Neural cell (in vitro differentiated cells): ENCODE data around the gene ANKRD44. TPM values are rescaled to one million over a fixed set of nuclear protein-coding genes. Genes with fewer than 3 reads are reported as not detected.

Source experiments
- H2AFZ ChIP-seq: fragments of 200-600, 300-800 bp; sonication (generic), shearing (Covaris generic); 2 replicates; pipeline ENCODE4 v1.6.0; 2014; ENCODE audit warnings: low read depth, mild to moderate bottlenecking, antibody characterized with exemption, low read length, moderate library complexity
- H3F3A ChIP-seq: fragments of 200-600 bp; shearing (Covaris generic); 2 replicates; pipeline ENCODE4 v1.6.1; 2016; ENCODE audit warnings: mild to moderate bottlenecking, moderate library complexity, mixed read lengths, antibody characterized with exemption, low read length; ENCODE audit not compliant: insufficient read depth, poor library complexity, severe bottlenecking
- H3K27ac ChIP-seq: fragments of 200-600, 300-800 bp; sonication (generic), shearing (Covaris generic); 2 replicates; pipeline ENCODE4 v1.5.1; 2014; ENCODE audit warnings: mild to moderate bottlenecking, low read length, moderate library complexity
- H3K27me3 ChIP-seq: fragments of 300-800, 200-600 bp; sonication (generic), shearing (Covaris generic); 2 replicates; pipeline ENCODE4 v1.6.0; 2014; ENCODE audit warnings: mild to moderate bottlenecking, low read depth, low read length, moderate library complexity; ENCODE audit not compliant: insufficient read depth
- H3K36me3 ChIP-seq: fragments of 300-800, 200-600 bp; sonication (generic), shearing (Covaris generic); 2 replicates; pipeline ENCODE4 v1.5.1; 2014; ENCODE audit warnings: mild to moderate bottlenecking, antibody characterized with exemption, low read length, moderate library complexity; ENCODE audit not compliant: insufficient read depth
- H3K4me2 ChIP-seq: fragments of 300-800, 200-600 bp; sonication (generic), shearing (Covaris generic); 2 replicates; pipeline ENCODE4 v1.6.0; 2014; ENCODE audit warnings: mild to moderate bottlenecking, low read length
- H3K4me3 ChIP-seq: fragments of 300-800, 200-600 bp; sonication (generic), shearing (Covaris generic); 2 replicates; pipeline ENCODE4 v1.5.1; 2014; ENCODE audit warnings: mild to moderate bottlenecking, low read length, moderate library complexity
- H3K79me2 ChIP-seq: fragments of 200-600 bp; shearing (Covaris generic); replicated peaks from 2 replicates; pipeline ENCODE4 v1.6.0; 2014; ENCODE audit warnings: mild to moderate bottlenecking, low read length, moderate library complexity; ENCODE audit not compliant: insufficient read depth
- H3K9ac ChIP-seq: fragments of 300-800, 200-600 bp; sonication (generic), shearing (Covaris generic); 2 replicates; pipeline ENCODE4 v1.6.1; 2016; ENCODE audit warnings: mild to moderate bottlenecking, low read length, mixed read lengths
- H3K9me2 ChIP-seq: fragments of 200-600 bp; shearing (Covaris generic); 2 replicates; pipeline ENCODE4 v1.6.1; 2016; ENCODE audit warnings: mild to moderate bottlenecking, low read length, mixed read lengths; ENCODE audit not compliant: insufficient read depth
- H3K9me3 ChIP-seq: fragments of 200-600, 300-800 bp; sonication (generic), shearing (Covaris generic); 2 replicates; pipeline ENCODE4 v1.6.1; 2016; ENCODE audit warnings: mild to moderate bottlenecking, mixed run types, low read length, moderate library complexity, mixed read lengths
- H4K20me1 ChIP-seq: fragments of 200-600 bp; shearing (Covaris generic); 2 replicates; pipeline ENCODE4 v1.6.1; 2016; ENCODE audit warnings: mild to moderate bottlenecking, mixed run types; ENCODE audit not compliant: insufficient read depth
- EP300 ChIP-seq: fragments of 450-650 bp; conservative IDR thresholded peaks from 2 replicates; pipeline ENCODE4 v1.6.1; 2014; ENCODE audit warnings: antibody characterized with exemption, mild to moderate bottlenecking, moderate library complexity; ENCODE audit not compliant: poor library complexity, severe bottlenecking
- EZH2 ChIP-seq: fragments of 200-600, 300-800 bp; shearing (Covaris generic), sonication (generic); IDR thresholded peaks from 2 replicates; pipeline ENCODE4 v1.6.1; 2014; ENCODE audit warnings: antibody characterized with exemption, low read length, borderline replicate concordance, mild to moderate bottlenecking; ENCODE audit not compliant: insufficient read depth, poor library complexity, severe bottlenecking
- MXI1 ChIP-seq: fragments of 450-650 bp; conservative IDR thresholded peaks from 2 replicates; pipeline ENCODE4 v1.6.1; 2014; ENCODE audit warnings: antibody characterized with exemption, mild to moderate bottlenecking; ENCODE audit not compliant: poor library complexity, severe bottlenecking
- POLR2AphosphoS5 ChIP-seq: IDR thresholded peaks from 2 replicates; pipeline ENCODE4 v1.6.1; 2012
- RAD21 ChIP-seq: fragments of 450-650 bp; conservative IDR thresholded peaks from 2 replicates; pipeline ENCODE4 v1.6.1; 2014; ENCODE audit warnings: antibody characterized with exemption, mild to moderate bottlenecking, moderate library complexity
- REST ChIP-seq: IDR thresholded peaks from 2 replicates; pipeline ENCODE4 v1.6.1; 2012; ENCODE audit warnings: borderline replicate concordance
- SMC3 ChIP-seq: fragments of 450-650 bp; conservative IDR thresholded peaks from 2 replicates; pipeline ENCODE4 v1.6.1; 2014; ENCODE audit warnings: antibody characterized with exemption, mild to moderate bottlenecking, moderate library complexity; ENCODE audit not compliant: poor library complexity
- TAF1 ChIP-seq: IDR thresholded peaks from 2 replicates; pipeline ENCODE4 v1.6.1; 2012; ENCODE audit warnings: low read depth
- polyA plus RNA-seq: library from polyadenylated mRNA; depleted of rRNA; stranded (reverse); fragments of >200 nt; gene quantifications from 2 replicates; pipeline ENCODE4 v1.2.3, GENCODE V29; 2014
- TF ChIP-seq, protein P1 (sequence below): fragments of 450-650 bp; IDR thresholded peaks from 2 replicates; pipeline ENCODE4 v1.5.1; 2014; ENCODE audit warnings: antibody characterized with exemption, mild to moderate bottlenecking, moderate library complexity; ENCODE audit not compliant: poor library complexity, severe bottlenecking

Gene ANKRD44
- polyA plus RNA-seq, 1 donor from 2014 or later: 94.3 TPM

GRCh38 chr2:197244349-197244748 is 66.2 kb downstream of the ANKRD44 start:
- TF ChIP-seq TAF1 (no peak), POLR2AphosphoS5 (no peak), MXI1 (no peak), REST (no peak), EP300 (no peak)
- TF ChIP-seq, protein P1, sequence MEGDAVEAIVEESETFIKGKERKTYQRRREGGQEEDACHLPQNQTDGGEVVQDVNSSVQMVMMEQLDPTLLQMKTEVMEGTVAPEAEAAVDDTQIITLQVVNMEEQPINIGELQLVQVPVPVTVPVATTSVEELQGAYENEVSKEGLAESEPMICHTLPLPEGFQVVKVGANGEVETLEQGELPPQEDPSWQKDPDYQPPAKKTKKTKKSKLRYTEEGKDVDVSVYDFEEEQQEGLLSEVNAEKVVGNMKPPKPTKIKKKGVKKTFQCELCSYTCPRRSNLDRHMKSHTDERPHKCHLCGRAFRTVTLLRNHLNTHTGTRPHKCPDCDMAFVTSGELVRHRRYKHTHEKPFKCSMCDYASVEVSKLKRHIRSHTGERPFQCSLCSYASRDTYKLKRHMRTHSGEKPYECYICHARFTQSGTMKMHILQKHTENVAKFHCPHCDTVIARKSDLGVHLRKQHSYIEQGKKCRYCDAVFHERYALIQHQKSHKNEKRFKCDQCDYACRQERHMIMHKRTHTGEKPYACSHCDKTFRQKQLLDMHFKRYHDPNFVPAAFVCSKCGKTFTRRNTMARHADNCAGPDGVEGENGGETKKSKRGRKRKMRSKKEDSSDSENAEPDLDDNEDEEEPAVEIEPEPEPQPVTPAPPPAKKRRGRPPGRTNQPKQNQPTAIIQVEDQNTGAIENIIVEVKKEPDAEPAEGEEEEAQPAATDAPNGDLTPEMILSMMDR: no peak
- no peaks in the 10 kb centered on the region for H3K27me3 ChIP-seq
- no peaks in the 10 kb centered on the region for H3F3A ChIP-seq
- no peaks in the 10 kb centered on the region for H3K9me3 ChIP-seq
- H3K9me2 ChIP-seq: no peaks in the 10 kb centered on the region
- no peaks in the 10 kb centered on the region for H3K79me2 ChIP-seq
- no peak overlapping the region for H3K9ac ChIP-seq
- no peaks in the 10 kb centered on the region for H3K36me3 ChIP-seq
- no peak overlapping the region for H3K4me3 ChIP-seq
- no peak overlapping the region for H3K27ac ChIP-seq
- H4K20me1 ChIP-seq: no peaks in the 10 kb centered on the region
- H3K4me2 ChIP-seq: no peak overlapping the region
- no peak overlapping the region for H2AFZ ChIP-seq

- no peak overlapping the region for H2AFZ ChIP-seq
- H3K9me3 ChIP-seq: no peaks in the 10 kb centered on the region
- no peak overlapping the region for H3K4me3 ChIP-seq
- TF ChIP-seq RAD21: no peak
- TF ChIP-seq TAF1: no peak
- no peak for TF ChIP-seq EP300
- no peak for TF ChIP-seq MXI1
- TF ChIP-seq EZH2: no peak
- no peak for TF ChIP-seq SMC3
- no peak for TF ChIP-seq REST
- TF ChIP-seq, protein P1: no peak
- no peak for TF ChIP-seq POLR2AphosphoS5
- H3K79me2 ChIP-seq: no peaks in the 10 kb centered on the region
- no peaks in the 10 kb centered on the region for H3K9me2 ChIP-seq
- H3K9ac ChIP-seq: no peak overlapping the region
- H3F3A ChIP-seq: no peaks in the 10 kb centered on the region
- no peak overlapping the region for H3K27ac ChIP-seq
- H3K36me3 ChIP-seq: no peaks in the 10 kb centered on the region
- H3K27me3 ChIP-seq: no peaks in the 10 kb centered on the region
- no peaks in the 10 kb centered on the region for H4K20me1 ChIP-seq
- no peak overlapping the region for H3K4me2 ChIP-seq
Measured at GRCh38 chr2:197242719-197243118, 67.9 kb downstream of the ANKRD44 start.
